Activated CD8-positive, alpha-beta memory T cell treated with anti-CD3 and anti-CD28 coated beads for 1 hour (primary cell): ENCODE data around the gene MICAL3.

Source experiments
- DNase-seq, 2 donors: peaks; one replicate each; pipeline ENCODE4 v3.0.0-alpha.2; 2020; ENCODE audit warnings: low read depth in 1 of 2; ENCODE audit errors: extremely low read depth in 1 of 2

Gene MICAL3

GRCh38 chr22:17955590-17956379 is 68.6 kb downstream of the MICAL3 start:
- DNase-seq, result no peak

GRCh38 chr22:17954860-17955587 is 69.3 kb downstream of the MICAL3 start:
- no peak for DNase-seq

GRCh38 chr22:17954200-17954859 is 70.0 kb downstream of the MICAL3 start:
- DNase-seq, result no peak

- DNase-seq, result no peak
These were observed 71.2 kb downstream of the MICAL3 start for GRCh38 chr22:17953147-17953546.

- no peak for DNase-seq
These were observed 72.0 kb downstream of the MICAL3 start for GRCh38 chr22:17952273-17952801.

GRCh38 chr22:17951315-17951714 is 73.0 kb downstream of the MICAL3 start:
- no peak for DNase-seq

GRCh38 chr22:17950651-17951214 is 73.6 kb downstream of the MICAL3 start:
- DNase-seq, result no peak

GRCh38 chr22:17949642-17950473 is 74.5 kb downstream of the MICAL3 start:
- DNase-seq, result no peak

- DNase-seq, result no peak
These were observed 76.3 kb downstream of the MICAL3 start for GRCh38 chr22:17948101-17948500.

GRCh38 chr22:17946662-17947367 is 77.5 kb downstream of the MICAL3 start:
- no peak for DNase-seq

GRCh38 chr22:17945888-17946648 is 78.3 kb downstream of the MICAL3 start:
- no peak for DNase-seq

GRCh38 chr22:17945156-17945887 is 79.0 kb downstream of the MICAL3 start:
- DNase-seq, result no peak

- DNase-seq, result no peak
These were observed 80.1 kb downstream of the MICAL3 start for GRCh38 chr22:17944256-17944655.

- no peak for DNase-seq
These were observed 80.7 kb downstream of the MICAL3 start for GRCh38 chr22:17943533-17944249.

- DNase-seq, result no peak
These were observed 81.6 kb downstream of the MICAL3 start for GRCh38 chr22:17942721-17943120.

GRCh38 chr22:17941471-17942406 is 82.6 kb downstream of the MICAL3 start:
- no peak for DNase-seq

GRCh38 chr22:17939579-17939978 is 84.8 kb downstream of the MICAL3 start:
- DNase-seq, result no peak
